Endothelial cell of umbilical vein (primary cell): ENCODE measurements around the gene SLC12A4. TPM values are rescaled to one million over a fixed set of nuclear protein-coding genes. Genes with fewer than 3 reads are reported as not detected.
"Not testable (repeated sequence)": the region's sequence is repeated elsewhere in the genome, so short reads cannot be mapped to it uniquely, and the experiment has no call there.

Experiments
- BruUV-seq: library from RNA; stranded (reverse); fragments of 400-500 nt; replicated peaks from 2 replicates; lab custom pipeline; 2021; lab: Mats Ljungman, UMichigan
- CTCF ChIA-PET: fragments of 300-600, 350-600 bp; sonication (Branson Sonifier 250); formaldehyde crosslinking; loops from one replicate; lab custom pipeline; 2021; ENCODE audit warnings: antibody characterized with exemption, inconsistent platforms; lab: Charles Lee
- POLR2A ChIA-PET: fragments of 300-600, 350-600 bp; sonication (Branson Sonifier 250); formaldehyde crosslinking; loops from one replicate; lab custom pipeline; 2021; ENCODE audit warnings: antibody characterized with exemption, inconsistent platforms; lab: Charles Lee
- DNase-seq: peaks from one replicate; pipeline ENCODE4 v3.0.0-alpha.2; 2011; ENCODE audit warnings: low read depth, low spot score
- FAIRE-seq: peaks from 2 replicates; lab custom pipeline; 2011; peaks lifted over from hg19 to GRCh38; lab: Jason Lieb, UNC
- H2AFZ ChIP-seq: 2 replicates; pipeline ENCODE4 v1.6.0; 2012; ENCODE audit warnings: low read depth, low read length, control low read depth, inconsistent platforms
- H3K27ac ChIP-seq: 2 replicates; pipeline ENCODE4 v1.5.1; 2011; ENCODE audit warnings: low read depth, mild to moderate bottlenecking, control low read depth, low read length, moderate library complexity; ENCODE audit not compliant: insufficient read depth
- H3K27me3 ChIP-seq, 2 experiments: 2 replicates each; pipeline versions ENCODE4 v1.6.0 to v1.6.1; 2011; ENCODE audit warnings: low read length in 2 of 2, mixed read lengths in 1 of 2; ENCODE audit not compliant: control insufficient read depth in 2 of 2, insufficient read depth in 2 of 2
- H3K36me3 ChIP-seq, 2 experiments: 2 replicates in 1 of 2; 3 replicates in 1 of 2; pipeline ENCODE4 v1.5.1; 2011; ENCODE audit warnings: low read length in 2 of 2, mild to moderate bottlenecking in 1 of 2, moderate library complexity in 1 of 2; ENCODE audit not compliant: control insufficient read depth in 2 of 2, insufficient read depth in 2 of 2; ENCODE audit errors: extremely low read depth in 1 of 2
- H3K4me1 ChIP-seq: 3 replicates; pipeline ENCODE4 v1.5.1; 2011; ENCODE audit warnings: mild to moderate bottlenecking, low read length; ENCODE audit not compliant: control insufficient read depth, insufficient read depth; ENCODE audit errors: extremely low read depth
- H3K4me2 ChIP-seq: 2 replicates; pipeline ENCODE4 v1.6.1; 2011; ENCODE audit warnings: low read length, control low read depth, mixed read lengths; ENCODE audit not compliant: insufficient read depth
- H3K4me3 ChIP-seq, 3 experiments: fragments of 200-600 bp in 1 of 3; sonication (generic), shearing (Covaris generic) in 1 of 3; replicated peaks in 1 of 3; 2 replicates each; pipeline ENCODE4 v1.5.1; 2011 to 2016; ENCODE audit warnings: control low read depth in 3 of 3, low read length in 3 of 3, mild to moderate bottlenecking in 2 of 3, inconsistent platforms in 1 of 3, low read depth in 1 of 3, moderate library complexity in 1 of 3; ENCODE audit not compliant: insufficient read depth in 1 of 3
- H3K79me2 ChIP-seq: 2 replicates; pipeline ENCODE4 v1.6.0; 2012; ENCODE audit warnings: low read length, inconsistent platforms; ENCODE audit not compliant: control insufficient read depth, insufficient read depth
- H3K9ac ChIP-seq: replicated peaks from 2 replicates; pipeline ENCODE3; 2011; ENCODE audit warnings: low read length, control low read depth; ENCODE audit not compliant: insufficient read depth; ENCODE audit errors: extremely low read depth
- H3K9me1 ChIP-seq: replicated peaks from 3 replicates; pipeline ENCODE4 v1.6.0; 2011; ENCODE audit warnings: mild to moderate bottlenecking, low read length; ENCODE audit not compliant: control insufficient read depth, insufficient read depth; ENCODE audit errors: extremely low read depth
- H3K9me3 ChIP-seq: replicated peaks from 2 replicates; pipeline ENCODE4 v1.5.1; 2012; ENCODE audit warnings: low read length, inconsistent platforms; ENCODE audit not compliant: control insufficient read depth, insufficient read depth
- H4K20me1 ChIP-seq: replicated peaks from 2 replicates; pipeline ENCODE3; 2011; ENCODE audit warnings: mild to moderate bottlenecking, low read length; ENCODE audit not compliant: control insufficient read depth, insufficient read depth; ENCODE audit errors: extremely low read depth
- CTCF ChIP-seq, 2 donors: IDR thresholded peaks; 1 replicate in 1 of 2; 2 replicates in 1 of 2; pipeline ENCODE4 v1.5.1; 2011; ENCODE audit warnings: low read length in 2 of 2, mild to moderate bottlenecking in 2 of 2, moderate library complexity in 2 of 2, control low read depth in 1 of 2, inconsistent platforms in 1 of 2, low read depth in 1 of 2; ENCODE audit not compliant: insufficient read depth in 1 of 2; ENCODE audit errors: extremely low read depth in 1 of 2
- EZH2 ChIP-seq: IDR thresholded peaks from 2 replicates; pipeline ENCODE4 v1.6.1; 2012; ENCODE audit warnings: borderline replicate concordance, low read depth, mild to moderate bottlenecking, moderate library complexity, low read length, inconsistent platforms; ENCODE audit not compliant: severe bottlenecking
- FOS ChIP-seq: IDR thresholded peaks from 2 replicates; pipeline ENCODE4 v1.6.1; 2011; ENCODE audit warnings: mild to moderate bottlenecking, low read length, moderate library complexity, borderline replicate concordance; ENCODE audit not compliant: insufficient read depth
- GATA2 ChIP-seq: IDR thresholded peaks from 2 replicates; pipeline ENCODE4 v1.7.0; 2011; ENCODE audit warnings: low read depth, mild to moderate bottlenecking, moderate library complexity, mixed read lengths, low read length; ENCODE audit not compliant: insufficient read length, insufficient read depth
- JUN ChIP-seq: IDR thresholded peaks from 2 replicates; pipeline ENCODE4 v1.6.1; 2011; ENCODE audit warnings: borderline replicate concordance, low read depth; ENCODE audit not compliant: insufficient read length, insufficient read depth
- MAX ChIP-seq: IDR thresholded peaks from 2 replicates; pipeline ENCODE4 v1.6.1; 2011; ENCODE audit not compliant: insufficient read depth, insufficient read length
- MYC ChIP-seq: IDR thresholded peaks from one replicate; pipeline ENCODE4 v1.6.1; 2011; ENCODE audit warnings: mild to moderate bottlenecking, low read depth, low read length
- POLR2A ChIP-seq: IDR thresholded peaks from 2 replicates; pipeline ENCODE4 v1.6.1; 2012; ENCODE audit warnings: low read depth, mild to moderate bottlenecking, control low read depth, low read length
- POLR2AphosphoS5 ChIP-seq: IDR thresholded peaks from 2 replicates; pipeline ENCODE4 v1.6.1; 2012; ENCODE audit warnings: low read depth, mild to moderate bottlenecking, control low read depth, low read length, moderate library complexity; ENCODE audit not compliant: insufficient read depth
- dilution Hi-C: fragments of 300-500 bp; cut with MboI; formaldehyde crosslinking; loops from one replicate; pipeline ENCODE4 v1.15.0; 2019; ENCODE audit warnings: low sequenced_read_pairs; ENCODE audit not compliant: extremely low pct_ligation_motif_present
- intact Hi-C: fragments of 100-400 bp; cut with micrococcal nuclease; formaldehyde crosslinking; loops from one replicate; pipeline ENCODE4 v1.10.0; 2022
- polyA plus RNA-seq, 4 experiments: library from polyadenylated mRNA; depleted of rRNA in 3 of 4; stranded (reverse) in 3 of 4; unstranded in 1 of 4; fragments of >200 nt; gene quantifications; 2 replicates each; pipeline versions ENCODE4 v1.2.1 to v1.2.3, GENCODE V29; 2011 to 2012; ENCODE audit warnings: missing spikeins in 1 of 4
- total RNA-seq: library from RNA; stranded (reverse); gene quantifications from 2 replicates; pipeline ENCODE4 v1.2.3, GENCODE V29; 2021

SLC12A4 gene
- total and polyA plus RNA-seq, 2 donors (not counting 3 experiments of a cell fraction or from before 2014, with no cell fraction given), result 110 to 114 TPM

- H3K9me3 ChIP-seq, result no peaks in the 10 kb centered on the region
- BruUV-seq, result no TSS peak
- no peaks in the 10 kb centered on the region for H3K4me1 ChIP-seq
- FAIRE-seq, result no peak
- H3K4me3 ChIP-seq, result no peak overlapping the region
- peaks cover 0 to 17% of the 10 kb centered on the region in 2 experiments for H3K36me3 ChIP-seq
- intact Hi-C loops, result no loop called here
- no peaks in the 10 kb centered on the region for H3K79me2 ChIP-seq
- no peak overlapping the region for H3K9ac ChIP-seq
- POLR2A ChIA-PET, result no interaction called here
- no peaks in the 10 kb centered on the region for H3K9me1 ChIP-seq
- no peak overlapping the region for H2AFZ ChIP-seq
- H3K27me3 ChIP-seq, result no peaks in the 10 kb centered on the region
- H3K27ac ChIP-seq, result no peak overlapping the region
- no peak for DNase-seq
- no peak for TF ChIP-seq MAX
- TF ChIP-seq MYC, result no peak
- TF ChIP-seq EZH2, result no peak
- TF ChIP-seq POLR2A, result no peak
- TF ChIP-seq JUN, result no peak
- TF ChIP-seq GATA2, result no peak
- no peak for TF ChIP-seq CTCF (IDR thresholded peaks at IDR 0.05; ENCODE audit: extremely low read depth in 1 of 2, insufficient read depth in 1 of 2, low read depth in 1 of 2, low read length in 2 of 2)
- no peak for TF ChIP-seq FOS
- no peak for TF ChIP-seq POLR2AphosphoS5
- CTCF ChIA-PET, result interaction anchor here (0.7 to 2.4 kb wide), 7 partner anchors 10 to 243 kb away, joined by 3 to 7 read pairs (median 4); no protein-coding TSS in a partner anchor
- H3K4me2 ChIP-seq, result no peak overlapping the region
- H4K20me1 ChIP-seq, result no peaks in the 10 kb centered on the region
- dilution Hi-C loops, result loop anchor here (25.0 kb wide), 1 partner anchor 229 kb away; no protein-coding TSS in a partner anchor
Observed at GRCh38 chr16:67915831-67916723, 52.4 kb downstream of the SLC12A4 start.

GRCh38 chr16:67915496-67915769, 53.0 kb downstream of the SLC12A4 start:
- DNase-seq, intact Hi-C loops, H4K20me1 ChIP-seq, H3K4me2 ChIP-seq, H3K27me3 ChIP-seq, H3K9me1 ChIP-seq, H2AFZ ChIP-seq, POLR2A ChIA-PET, H3K9me3 ChIP-seq, BruUV-seq, H3K79me2 ChIP-seq, H3K4me3 ChIP-seq, H3K4me1 ChIP-seq, H3K9ac ChIP-seq, H3K27ac ChIP-seq: not testable (repeated sequence)
- peaks cover 0 to 13% of the 10 kb centered on the region in 2 experiments for H3K36me3 ChIP-seq
- CTCF ChIA-PET, result interaction anchor here (0.5 to 2.4 kb wide), 6 partner anchors 11 to 125 kb away, joined by 3 to 7 read pairs (median 4); no protein-coding TSS in a partner anchor
- dilution Hi-C loops, result loop anchor here (25.0 kb wide), 1 partner anchor 228 kb away; no protein-coding TSS in a partner anchor
- peak; percentile 8 for FAIRE-seq
